Endodermal cell (in vitro differentiated cells): ENCODE data around the gene SOST. TPM values are rescaled to one million over a fixed set of nuclear protein-coding genes. Genes with fewer than 3 reads are reported as not detected.

ENCODE experiments used
- DNase-seq: peaks from one replicate; pipeline ENCODE4 v3.0.0-alpha.2; 2017
- H3K27ac ChIP-seq: 2 replicates; pipeline ENCODE4 v1.5.1; 2013; ENCODE audit warnings: mild to moderate bottlenecking, low read depth, low read length, moderate library complexity
- H3K27me3 ChIP-seq: 2 replicates; pipeline ENCODE4 v1.6.1; 2013; ENCODE audit warnings: mild to moderate bottlenecking, low read length, moderate library complexity; ENCODE audit not compliant: insufficient read depth, control insufficient read depth, poor library complexity, severe bottlenecking
- H3K36me3 ChIP-seq: 2 replicates; pipeline ENCODE4 v1.7.0; 2013; ENCODE audit warnings: mild to moderate bottlenecking, low read length, moderate library complexity; ENCODE audit not compliant: control insufficient read depth, insufficient read depth
- H3K4me1 ChIP-seq: one replicate; pipeline ENCODE4 v1.7.0; 2013; ENCODE audit warnings: low read length; ENCODE audit not compliant: control insufficient read depth, insufficient read depth
- H3K4me3 ChIP-seq: 2 replicates; pipeline ENCODE4 v1.5.1; 2013; ENCODE audit warnings: mild to moderate bottlenecking, low read length, moderate library complexity
- H3K9ac ChIP-seq: 2 replicates; pipeline ENCODE4 v1.6.1; 2013; ENCODE audit warnings: mild to moderate bottlenecking, low read length, moderate library complexity; ENCODE audit not compliant: poor library complexity, severe bottlenecking; ENCODE audit errors: extremely low read depth
- H3K9me3 ChIP-seq: 2 replicates; pipeline ENCODE4 v1.6.1; 2013; ENCODE audit warnings: mild to moderate bottlenecking, low read length, moderate library complexity; ENCODE audit not compliant: control insufficient read depth
- H3K27ac Mint-ChIP-seq: 2 replicates; pipeline ENCODE4 v1.8.0; 2020; ENCODE audit warnings: mixed read lengths
- H3K27me3 Mint-ChIP-seq: 2 replicates; pipeline ENCODE4 v1.8.0; 2021; ENCODE audit warnings: mild to moderate bottlenecking, mixed read lengths; ENCODE audit not compliant: insufficient read depth
- H3K36me3 Mint-ChIP-seq: 2 replicates; pipeline ENCODE4 v1.8.0; 2020; ENCODE audit warnings: low read depth, mixed read lengths
- H3K4me1 Mint-ChIP-seq: 2 replicates; pipeline ENCODE4 v1.8.0; 2020; ENCODE audit warnings: mixed read lengths
- H3K4me3 Mint-ChIP-seq: 2 replicates; pipeline ENCODE4 v1.8.0; 2020; ENCODE audit warnings: mild to moderate bottlenecking, moderate library complexity, mixed read lengths
- H3K9me3 Mint-ChIP-seq: 2 replicates; pipeline ENCODE4 v1.8.0; 2020; ENCODE audit warnings: mild to moderate bottlenecking, mixed read lengths
- WGBS, 2 experiments: methylation state at CpG; one replicate each; pipeline versions ENCODE4 v1.1.5 to v1.1.7; 2013; ENCODE audit warnings: missing lambda C conversion rate in 2 of 2, mixed read lengths in 1 of 2; ENCODE audit not compliant: insufficient coverage in 1 of 2, insufficient read length in 1 of 2; 5-methylcytosine and 5-hydroxymethylcytosine counted together
- total RNA-seq, 2 donors: library from RNA; stranded (reverse); fragmentation: NEBNext Ultra II Directional in 1 of 2; extraction: Animal tissue kit (Norgen Biotek cat#: 25700) in 1 of 2; gene quantifications; 2 replicates in 1 of 2; 3 replicates in 1 of 2; pipeline ENCODE4 v1.2.1, GENCODE V29; 2021
- TF ChIP-seq, protein P1 (sequence below): fragments of 200-600 bp; sonication (generic); conservative IDR thresholded peaks from 2 replicates; pipeline ENCODE4 v1.5.0; 2021; ENCODE audit warnings: antibody characterized with exemption, mild to moderate bottlenecking

The SOST gene
- total RNA-seq, 2 donors from 2014 or later = not detected

DNA sequence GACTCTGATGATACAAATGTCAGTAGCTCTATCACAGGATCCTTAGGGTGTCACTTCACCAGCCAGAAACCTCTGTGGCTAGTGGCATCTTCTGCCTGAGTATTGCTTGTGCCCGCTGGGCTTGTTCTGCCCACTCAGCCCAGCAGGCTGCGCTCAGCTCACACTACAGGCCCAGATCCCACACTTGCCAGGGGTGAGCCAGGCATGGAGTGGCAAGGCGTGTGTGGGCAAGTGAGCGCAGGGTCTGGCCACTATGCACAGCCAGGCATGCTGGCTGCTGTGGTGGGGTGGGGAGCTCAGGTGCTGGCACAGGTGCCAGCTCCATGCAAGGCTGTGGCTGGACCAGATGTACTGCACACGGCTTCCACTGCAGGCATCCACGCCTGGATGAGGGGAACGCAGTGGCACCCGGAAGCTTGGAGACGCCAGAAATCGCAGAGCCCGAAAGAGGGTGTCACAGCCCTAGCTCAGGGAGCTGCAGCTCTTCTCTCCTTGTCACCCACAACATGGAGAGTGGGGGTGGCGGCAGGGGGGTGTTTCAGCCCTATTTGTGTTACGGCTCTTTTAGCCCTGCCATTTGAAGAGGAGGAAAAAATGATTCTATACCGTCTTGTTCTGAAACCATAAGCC is 31.8 kb upstream of the SOST start:
- no peak overlapping the region for H3K27ac Mint-ChIP-seq
- DNase-seq = peak; percentile 72
- Histone ChIP-seq H3K4me1 (no peaks in the 10 kb centered on the region), H3K27me3 (no peaks in the 10 kb centered on the region), H3K4me3 (no peak overlapping the region), H3K27ac (no peak overlapping the region), H3K9me3 (no peaks in the 10 kb centered on the region), H3K36me3 (no peaks in the 10 kb centered on the region), H3K9ac (no peak overlapping the region)
- WGBS, 2 experiments = 80 to 91% methylated on average over 7 to 14 of the region's 14 CpGs
- H3K36me3 Mint-ChIP-seq = no peaks in the 10 kb centered on the region
- TF ChIP-seq, protein P1, sequence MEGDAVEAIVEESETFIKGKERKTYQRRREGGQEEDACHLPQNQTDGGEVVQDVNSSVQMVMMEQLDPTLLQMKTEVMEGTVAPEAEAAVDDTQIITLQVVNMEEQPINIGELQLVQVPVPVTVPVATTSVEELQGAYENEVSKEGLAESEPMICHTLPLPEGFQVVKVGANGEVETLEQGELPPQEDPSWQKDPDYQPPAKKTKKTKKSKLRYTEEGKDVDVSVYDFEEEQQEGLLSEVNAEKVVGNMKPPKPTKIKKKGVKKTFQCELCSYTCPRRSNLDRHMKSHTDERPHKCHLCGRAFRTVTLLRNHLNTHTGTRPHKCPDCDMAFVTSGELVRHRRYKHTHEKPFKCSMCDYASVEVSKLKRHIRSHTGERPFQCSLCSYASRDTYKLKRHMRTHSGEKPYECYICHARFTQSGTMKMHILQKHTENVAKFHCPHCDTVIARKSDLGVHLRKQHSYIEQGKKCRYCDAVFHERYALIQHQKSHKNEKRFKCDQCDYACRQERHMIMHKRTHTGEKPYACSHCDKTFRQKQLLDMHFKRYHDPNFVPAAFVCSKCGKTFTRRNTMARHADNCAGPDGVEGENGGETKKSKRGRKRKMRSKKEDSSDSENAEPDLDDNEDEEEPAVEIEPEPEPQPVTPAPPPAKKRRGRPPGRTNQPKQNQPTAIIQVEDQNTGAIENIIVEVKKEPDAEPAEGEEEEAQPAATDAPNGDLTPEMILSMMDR = peak; percentile 48
- H3K9me3 Mint-ChIP-seq = peaks cover 6% of the 10 kb centered on the region
- no peak overlapping the region for H3K4me3 Mint-ChIP-seq
- no peaks in the 10 kb centered on the region for H3K4me1 Mint-ChIP-seq
- peaks cover 7% of the 10 kb centered on the region for H3K27me3 Mint-ChIP-seq

DNA sequence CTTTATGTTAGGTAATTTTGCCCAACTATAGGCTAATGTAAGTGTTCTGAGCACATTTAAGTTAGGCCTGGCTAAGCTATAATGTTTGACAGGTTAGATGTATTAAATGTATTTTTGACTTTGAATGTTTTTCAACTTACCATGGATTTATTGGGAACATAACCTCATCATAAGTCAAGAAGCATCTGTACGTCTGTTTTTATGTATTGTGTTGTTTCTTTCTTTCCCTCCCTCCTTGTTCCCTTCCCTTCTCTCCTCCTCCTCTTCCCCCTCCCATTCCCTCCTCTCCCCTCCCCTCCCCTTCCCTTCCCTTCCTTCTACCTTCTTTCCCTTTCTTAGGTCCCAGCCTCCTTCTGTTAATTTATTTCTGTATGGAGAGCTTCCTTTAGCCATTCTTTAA is 30.9 kb upstream of the SOST start:
- Histone ChIP-seq H3K27me3 (no peaks in the 10 kb centered on the region), H3K36me3 (no peaks in the 10 kb centered on the region), H3K4me1 (no peaks in the 10 kb centered on the region), H3K4me3 (no peak overlapping the region), H3K9me3 (no peaks in the 10 kb centered on the region), H3K27ac (no peak overlapping the region), H3K9ac (no peak overlapping the region)
- Mint-ChIP-seq H3K4me1 (no peaks in the 10 kb centered on the region), H3K4me3 (no peak overlapping the region), H3K27ac (no peak overlapping the region), H3K9me3 (peaks cover 6% of the 10 kb centered on the region), H3K36me3 (no peaks in the 10 kb centered on the region), H3K27me3 (peaks cover 7% of the 10 kb centered on the region)
- TF ChIP-seq, protein P1 = no peak
- DNase-seq = no peak
- no CpG with 5 or more reads among the region's 1 CpG for WGBS, 2 experiments

DNA sequence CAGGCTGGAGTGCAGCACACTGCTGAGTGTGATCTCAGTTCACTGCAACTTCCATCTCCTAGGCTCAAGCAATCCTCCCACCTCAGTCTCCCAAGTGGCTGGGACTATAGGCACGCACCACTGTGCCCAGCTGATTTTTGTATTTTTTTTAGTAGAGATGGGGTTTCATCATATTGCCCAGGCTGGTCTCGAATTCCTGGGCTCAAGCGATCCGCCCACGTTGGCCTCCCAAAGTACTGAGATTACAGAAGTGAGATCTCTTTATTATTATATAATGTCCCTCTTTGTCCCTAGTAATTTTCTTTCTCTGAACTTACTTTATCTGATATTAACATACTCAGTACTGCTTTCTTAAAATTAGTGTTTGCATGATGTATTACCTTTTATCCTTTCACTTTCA is 29.9 kb upstream of the SOST start:
- TF ChIP-seq, protein P1 = no peak
- no peaks in the 10 kb centered on the region for H3K4me1 Mint-ChIP-seq
- Histone ChIP-seq H3K27ac (no peak overlapping the region), H3K27me3 (no peaks in the 10 kb centered on the region), H3K9ac (no peak overlapping the region), H3K36me3 (no peaks in the 10 kb centered on the region), H3K9me3 (no peaks in the 10 kb centered on the region), H3K4me1 (no peaks in the 10 kb centered on the region), H3K4me3 (no peak overlapping the region)
- H3K36me3 Mint-ChIP-seq = no peaks in the 10 kb centered on the region
- no peak overlapping the region for H3K4me3 Mint-ChIP-seq
- H3K27ac Mint-ChIP-seq = no peak overlapping the region
- WGBS, 2 experiments = 88% methylated on average over 3 of the region's 5 CpGs; no CpG with 5 or more reads in 1 of the 2 experiments
- H3K9me3 Mint-ChIP-seq = peaks cover 6% of the 10 kb centered on the region
- no peak for DNase-seq
- peaks cover 5% of the 10 kb centered on the region for H3K27me3 Mint-ChIP-seq
